A673 (cell line): ENCODE results near the gene ANGPT4.

ENCODE experiments used
- CTCF ChIP-seq: fragments of 300-800, 200-600 bp; sonication (generic); conservative IDR thresholded peaks from 2 replicates; pipeline ENCODE4 v1.5.1; 2017; ENCODE audit warnings: low read depth, mild to moderate bottlenecking, antibody characterized with exemption, low read length, moderate library complexity, mixed read lengths
- EZH2 ChIP-seq: fragments of 200-600 bp; sonication (generic); IDR thresholded peaks from 2 replicates; pipeline ENCODE4 v1.6.1; 2017; ENCODE audit warnings: borderline replicate concordance, low read depth, mild to moderate bottlenecking, mixed read lengths, antibody characterized with exemption, low read length; ENCODE audit not compliant: poor library complexity, severe bottlenecking

DNA sequence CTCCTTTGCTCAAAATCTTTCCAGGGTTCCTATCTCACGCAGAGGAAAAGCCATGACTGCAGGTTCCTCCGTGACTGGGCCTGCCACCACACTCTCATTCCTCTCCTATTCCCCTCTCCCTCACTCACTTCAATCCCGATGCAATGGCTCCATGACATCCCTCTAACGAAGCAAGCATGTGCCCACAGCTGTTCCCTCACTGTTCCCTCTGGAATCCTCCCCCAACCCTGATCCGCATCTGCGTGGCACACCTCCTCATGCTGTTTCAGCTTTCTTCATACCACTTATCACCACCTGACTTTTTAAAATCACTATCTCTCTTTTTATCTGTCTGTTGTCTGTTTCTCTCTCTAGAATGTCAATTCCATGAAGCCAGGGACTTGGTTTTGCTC lies 25.5 kb downstream of the ANGPT4 start:
- TF ChIP-seq CTCF (no peak), EZH2 (no peak)
